ENCODE data around the gene LYPD1. TPM values are rescaled to one million over a fixed set of nuclear protein-coding genes. Genes with fewer than 3 reads are reported as not detected.

LYPD1 gene
- total and polyA plus RNA-seq, 2 of the 4 experiments (the other 2 are of a cell fraction), result 66.1 to 87.6 TPM

GRCh38 chr2:132606649-132607048 lies 63.4 kb downstream of the LYPD1 start:
- Histone ChIP-seq H2AK5ac (ENCODE audit: low read depth, low read length) (no peak overlapping the region), H2AFZ (replicated peaks; ENCODE audit: low read length, poor library complexity) (no peak overlapping the region), H3K23ac (ENCODE audit: low read depth, low read length) (no peak overlapping the region), H2BK120ac (ENCODE audit: low read depth, low read length) (no peak overlapping the region), H3K27ac (ENCODE audit: insufficient read depth, low read length) (no peak overlapping the region), H3K9me1 (ENCODE audit: insufficient read depth, low read length) (no peaks in the 10 kb centered on the region; the same call in 1 of the 2 replicates), H3K14ac (replicated peaks; ENCODE audit: low read depth, low read length) (no peak overlapping the region), H3K36me3 (ENCODE audit: control insufficient read depth, insufficient read depth, low read length) (no peaks in the 10 kb centered on the region), H2BK15ac (ENCODE audit: low read depth, low read length) (no peak overlapping the region), H4K91ac (ENCODE audit: insufficient read depth, low read depth, low read length) (no peak overlapping the region), H4K8ac (ENCODE audit: low read depth in 2 of 2, low read length in 2 of 2) (no peak overlapping the region), H2BK20ac (ENCODE audit: low read depth, low read length) (no peak overlapping the region), H4K5ac (ENCODE audit: low read depth, low read length) (no peak overlapping the region), H3K4ac (ENCODE audit: low read depth, low read length) (no peak overlapping the region), H3K56ac (ENCODE audit: extremely low read depth, insufficient read depth, low read length) (no peak overlapping the region), H3K4me1 (ENCODE audit: control insufficient read depth, insufficient read depth, low read length) (no peaks in the 10 kb centered on the region), H3K9me3 (ENCODE audit: control insufficient read depth, insufficient read depth, low read length) (no peaks in the 10 kb centered on the region), H3K4me3 (ENCODE audit: insufficient read depth, low read depth, low read length) (no peak overlapping the region), H3K9ac (ENCODE audit: low read depth, low read length) (no peak overlapping the region), H3K27me3 (ENCODE audit: control insufficient read depth, insufficient read depth, low read length) (peaks cover 36% of the 10 kb centered on the region), H4K20me1 (ENCODE audit: insufficient read depth, low read length) (no peaks in the 10 kb centered on the region), H3K18ac (ENCODE audit: low read depth, low read length) (no peak overlapping the region), H2BK5ac (ENCODE audit: low read depth, low read length, poor library complexity, severe bottlenecking) (no peak overlapping the region), H3K79me1 (ENCODE audit: low read depth in 1 of 2, low read length in 2 of 2) (no peaks in the 10 kb centered on the region), H3K4me2 (ENCODE audit: low read depth, low read length) (no peak overlapping the region), H2AK9ac (replicated peaks; ENCODE audit: low read depth, low read length, poor library complexity) (no peak overlapping the region)
- no peak for DNase-seq
- POLR2A ChIA-PET (ENCODE audit: unreplicated experiment), result no interaction called here
- intact Hi-C loops (cut with micrococcal nuclease), result no loop called here
- no peak for ATAC-seq (ENCODE audit: low read depth)
- TF ChIP-seq RAD21 (IDR thresholded peaks at IDR 0.05; ENCODE audit: low read length) (no peak), MXI1 (IDR thresholded peaks at IDR 0.05; ENCODE audit: borderline replicate concordance, low read depth, low read length) (no peak), FOS (IDR thresholded peaks at IDR 0.05; ENCODE audit: low read depth, low read length) (no peak), ELK1 (IDR thresholded peaks at IDR 0.05; ENCODE audit: borderline replicate concordance, low read depth, low read length) (no peak), NFE2L2 (IDR thresholded peaks at IDR 0.05; ENCODE audit: low read depth, low read length) (no peak), CEBPB (IDR thresholded peaks at IDR 0.05; ENCODE audit: low read depth, low read length) (no peak), CTCF (conservative IDR thresholded peaks at IDR 0.05; ENCODE audit: low read depth, low read length) (no peak), MAZ (IDR thresholded peaks at IDR 0.05; ENCODE audit: borderline replicate concordance, low read depth, low read length) (no peak), MAFK (IDR thresholded peaks at IDR 0.05; ENCODE audit: low read depth, low read length) (no peak), SMC3 (IDR thresholded peaks at IDR 0.05; ENCODE audit: low read depth, low read length) (no peak), USF2 (IDR thresholded peaks at IDR 0.05; ENCODE audit: low read depth, low read length) (no peak), RFX5 (IDR thresholded peaks at IDR 0.05; ENCODE audit: low read depth, low read length) (no peak), CHD1 (IDR thresholded peaks at IDR 0.05; ENCODE audit: low read depth, low read length) (no peak)
- CTCF ChIA-PET, result no interaction called here
- in situ Hi-C loops (cut with MboI; ENCODE audit: low sequenced_read_pairs), result no loop called here
- dilution Hi-C loops (cut with HindIII; ENCODE audit: low sequenced_read_pairs, unreplicated experiment), result no loop called here
- no TSS peak for BruUV-seq (replicated peaks)
- WGBS, 2 experiments (ENCODE audit: extremely low coverage in 2 of 2, insufficient read length in 1 of 2), result no CpG with 5 or more reads among the region's 8 CpGs

All from IMR-90 (cell line).